ENCODE measurements around the gene AIMP2.
"Not testable (repeated sequence)": the region's sequence is repeated elsewhere in the genome, so short reads cannot be mapped to it uniquely, and the experiment has no call there.

The AIMP2 gene

GRCh38 chr7:6026820-6027311 lies 17.8 kb downstream of the AIMP2 start:
- DNase-seq = peak; percentile 66

GRCh38 chr7:6027806-6028365 lies 18.8 kb downstream of the AIMP2 start:
- DNase-seq = no peak

GRCh38 chr7:6028563-6028962 lies 19.5 kb downstream of the AIMP2 start:
- no peak for DNase-seq

- no peak for DNase-seq
Measured at GRCh38 chr7:6030988-6031387, 21.9 kb downstream of the AIMP2 start, which contains the start of gene ANKRD61. Gene ANKRD61 (plus strand): TSS chr7:6031376. CDS start chr7:6031376, 0 bp downstream.

GRCh38 chr7:6031567-6031966 lies 22.5 kb downstream of the AIMP2 start:
- DNase-seq = no peak

- peak; percentile 97 for DNase-seq
Measured at GRCh38 chr7:6032167-6032566, 23.1 kb downstream of the AIMP2 start.

- peak; percentile 48 for DNase-seq
Measured at GRCh38 chr7:6032641-6033040, 23.6 kb downstream of the AIMP2 start.

DNA sequence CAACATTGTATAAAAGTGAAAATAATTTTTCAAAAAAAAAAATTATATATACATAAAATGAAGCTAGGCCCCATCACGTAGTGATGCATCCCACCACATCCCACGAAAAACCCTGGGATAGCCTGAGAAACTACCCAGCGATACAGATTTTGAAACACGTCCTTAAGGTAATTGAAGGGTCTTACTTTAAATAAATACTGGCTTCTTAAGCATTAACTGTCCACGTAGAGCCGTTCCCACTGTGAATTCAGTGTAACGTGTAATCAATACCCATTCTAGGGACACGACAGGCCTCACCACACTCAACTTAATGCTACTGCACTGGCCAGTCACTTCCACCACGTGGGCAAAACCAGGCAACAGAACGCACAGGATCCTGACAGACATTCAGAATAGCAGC lies 26.1 kb downstream of the AIMP2 start:
- DNase-seq = no peak

GRCh38 chr7:6035686-6036085 lies 26.6 kb downstream of the AIMP2 start:
- DNase-seq = no peak

- no peak for DNase-seq
Measured at GRCh38 chr7:6049780-6050179, 40.7 kb downstream of the AIMP2 start.

GRCh38 chr7:6051185-6051584 lies 42.1 kb downstream of the AIMP2 start:
- not testable (repeated sequence) for DNase-seq

GRCh38 chr7:6056616-6057015 lies 47.5 kb downstream of the AIMP2 start:
- DNase-seq = peak; percentile 92

DNA sequence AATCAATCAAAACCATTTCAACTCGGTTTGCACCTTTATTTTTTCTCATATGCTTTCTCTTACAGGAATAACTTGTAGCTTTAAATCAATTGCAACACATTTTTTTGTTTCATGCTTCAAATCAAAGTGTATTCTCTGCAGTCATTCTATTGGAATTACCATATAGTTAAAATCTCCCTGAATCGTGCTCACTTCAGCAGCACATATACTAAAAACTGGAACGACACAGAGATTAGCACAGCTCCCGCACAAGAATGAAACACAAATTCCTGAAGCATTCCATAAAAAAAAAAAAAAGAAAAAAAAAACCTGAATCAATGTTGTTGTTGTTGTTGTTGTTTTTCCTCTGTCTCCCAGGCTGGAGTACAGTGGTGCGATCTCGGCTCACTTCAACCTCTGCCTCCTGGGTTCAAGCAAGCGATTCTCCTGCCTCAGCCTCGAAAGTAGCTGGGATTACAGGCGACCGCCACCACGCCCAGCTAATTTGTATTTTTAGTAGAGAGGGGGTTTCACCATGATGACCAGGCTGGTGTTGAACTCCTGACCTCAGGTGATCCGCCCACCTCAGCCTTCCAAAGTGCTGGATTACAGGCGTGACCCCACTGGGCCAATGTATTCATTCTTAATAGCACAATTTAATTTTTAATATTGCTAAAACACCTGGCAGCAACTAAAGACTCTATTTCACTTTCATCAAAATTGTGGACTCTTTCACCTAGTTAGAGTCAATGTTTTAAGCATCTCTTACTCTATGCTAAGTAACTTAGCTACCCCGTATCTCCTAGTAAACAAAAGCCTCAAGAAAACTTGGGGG lies 48.5 kb downstream of the AIMP2 start:
- DNase-seq = no peak

- not testable (repeated sequence) for DNase-seq
Measured at GRCh38 chr7:6059941-6060340, 50.9 kb downstream of the AIMP2 start.

DNA sequence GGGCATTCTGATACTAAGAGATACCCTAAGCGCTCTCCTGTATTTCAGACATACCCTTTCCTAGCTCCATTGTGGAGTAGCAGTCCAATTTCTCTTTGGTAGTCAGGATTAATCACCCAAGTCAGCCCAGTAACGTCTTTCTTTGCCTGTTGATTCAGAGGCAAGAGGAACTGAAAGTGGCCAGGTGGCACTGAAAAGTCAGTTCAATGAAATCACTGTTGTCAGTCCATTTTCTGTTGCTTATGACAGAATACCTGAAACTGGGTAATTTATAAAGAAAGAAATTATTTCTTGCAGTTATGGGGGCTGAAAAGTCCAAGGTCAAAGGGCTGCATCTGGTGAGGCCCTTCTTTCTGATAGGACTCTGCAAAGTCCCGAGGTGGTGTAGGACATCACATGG lies 62.3 kb downstream of the AIMP2 start:
- no peak for DNase-seq

All from hematopoietic multipotent progenitor cell treated with erythropoietin and hydrocortisone succinate and interleukin-3 and kit ligand, for 6 days (in vitro differentiated cells).